ENCODE data around the gene UPF1. TPM values are rescaled to one million over a fixed set of nuclear protein-coding genes. Genes with fewer than 3 reads are reported as not detected.
A peak's percentile ranks its signal among the peaks of the same experiment; 100 is the strongest.

UPF1 gene
- total and polyA plus RNA-seq, 2 of the 13 experiments (the other 11 are each of a cell fraction or from before 2014, with no cell fraction given): 16.9 to 41.8 TPM

DNA sequence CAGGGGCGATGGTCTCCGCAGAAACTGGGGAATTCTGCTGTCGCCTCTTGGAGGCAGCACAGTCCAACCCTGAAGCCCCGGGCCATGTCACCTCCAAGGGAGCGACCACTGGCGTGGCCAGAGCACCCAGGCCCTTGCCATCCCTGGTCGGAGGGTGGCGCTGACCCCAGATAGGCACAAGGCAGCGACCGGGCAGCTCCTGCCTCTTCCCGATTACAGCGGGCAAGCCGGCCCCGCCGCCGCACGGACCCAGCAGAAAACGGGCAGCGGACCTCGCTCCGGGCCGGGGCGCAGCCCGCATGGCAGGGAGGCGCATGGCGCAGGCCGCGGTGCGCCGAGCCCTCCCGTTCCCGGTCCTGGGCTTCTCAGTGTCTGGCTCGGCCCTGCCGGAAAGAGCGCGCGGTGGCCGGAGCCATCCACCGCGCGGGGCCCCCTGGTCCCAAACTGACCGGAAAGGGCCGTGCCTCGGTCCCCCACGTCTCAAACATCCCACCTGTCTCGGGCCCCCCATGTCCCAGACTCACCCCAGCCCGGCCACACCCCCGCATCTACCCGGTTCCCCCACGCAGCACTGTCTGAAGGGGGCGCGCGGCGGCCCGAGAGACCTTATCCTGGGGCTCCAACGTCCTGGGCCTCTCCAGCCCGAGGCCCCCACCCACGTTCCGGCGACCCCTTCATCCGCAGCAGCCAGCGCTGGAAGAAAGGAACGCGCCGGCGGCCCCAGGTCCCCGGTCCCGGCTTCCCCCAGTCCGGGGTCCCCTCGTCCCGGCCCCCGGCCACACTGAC lies 63.5 kb downstream of the UPF1 start (continued):
- TF ChIP-seq, protein P1, sequence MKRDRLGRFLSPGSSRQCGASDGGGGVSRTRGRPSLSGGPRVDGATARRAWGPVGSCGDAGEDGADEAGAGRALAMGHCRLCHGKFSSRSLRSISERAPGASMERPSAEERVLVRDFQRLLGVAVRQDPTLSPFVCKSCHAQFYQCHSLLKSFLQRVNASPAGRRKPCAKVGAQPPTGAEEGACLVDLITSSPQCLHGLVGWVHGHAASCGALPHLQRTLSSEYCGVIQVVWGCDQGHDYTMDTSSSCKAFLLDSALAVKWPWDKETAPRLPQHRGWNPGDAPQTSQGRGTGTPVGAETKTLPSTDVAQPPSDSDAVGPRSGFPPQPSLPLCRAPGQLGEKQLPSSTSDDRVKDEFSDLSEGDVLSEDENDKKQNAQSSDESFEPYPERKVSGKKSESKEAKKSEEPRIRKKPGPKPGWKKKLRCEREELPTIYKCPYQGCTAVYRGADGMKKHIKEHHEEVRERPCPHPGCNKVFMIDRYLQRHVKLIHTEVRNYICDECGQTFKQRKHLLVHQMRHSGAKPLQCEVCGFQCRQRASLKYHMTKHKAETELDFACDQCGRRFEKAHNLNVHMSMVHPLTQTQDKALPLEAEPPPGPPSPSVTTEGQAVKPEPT (CRISPR knock-in tag; IDR thresholded peaks at IDR 0.05; ENCODE audit: low read depth): no peak
- TF ChIP-seq, protein P2, sequence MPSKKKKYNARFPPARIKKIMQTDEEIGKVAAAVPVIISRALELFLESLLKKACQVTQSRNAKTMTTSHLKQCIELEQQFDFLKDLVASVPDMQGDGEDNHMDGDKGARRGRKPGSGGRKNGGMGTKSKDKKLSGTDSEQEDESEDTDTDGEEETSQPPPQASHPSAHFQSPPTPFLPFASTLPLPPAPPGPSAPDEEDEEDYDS (CRISPR knock-in tag; IDR thresholded peaks at IDR 0.05): 0 out of 2 replicates have a peak, but pooled peaks have one; percentile 12
- TF ChIP-seq ZBTB38 (CRISPR knock-in tag; IDR thresholded peaks at IDR 0.05): peak; percentile 15; the same call in 1 of the 2 replicates
- TF ChIP-seq, protein P3, sequence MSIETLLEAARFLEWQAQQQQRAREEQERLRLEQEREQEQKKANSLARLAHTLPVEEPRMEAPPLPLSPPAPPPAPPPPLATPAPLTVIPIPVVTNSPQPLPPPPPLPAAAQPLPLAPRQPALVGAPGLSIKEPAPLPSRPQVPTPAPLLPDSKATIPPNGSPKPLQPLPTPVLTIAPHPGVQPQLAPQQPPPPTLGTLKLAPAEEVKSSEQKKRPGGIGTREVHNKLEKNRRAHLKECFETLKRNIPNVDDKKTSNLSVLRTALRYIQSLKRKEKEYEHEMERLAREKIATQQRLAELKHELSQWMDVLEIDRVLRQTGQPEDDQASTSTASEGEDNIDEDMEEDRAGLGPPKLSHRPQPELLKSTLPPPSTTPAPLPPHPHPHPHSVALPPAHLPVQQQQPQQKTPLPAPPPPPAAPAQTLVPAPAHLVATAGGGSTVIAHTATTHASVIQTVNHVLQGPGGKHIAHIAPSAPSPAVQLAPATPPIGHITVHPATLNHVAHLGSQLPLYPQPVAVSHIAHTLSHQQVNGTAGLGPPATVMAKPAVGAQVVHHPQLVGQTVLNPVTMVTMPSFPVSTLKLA (IDR thresholded peaks at IDR 0.05): no peak
- TF ChIP-seq HNRNPLL (IDR thresholded peaks at IDR 0.05; ENCODE audit: low read depth, low read length, poor library complexity, severe bottlenecking): peak; percentile 38
- no peak for TF ChIP-seq ZNF160 (CRISPR knock-in tag; IDR thresholded peaks at IDR 0.05)
- TF ChIP-seq, protein P4, sequence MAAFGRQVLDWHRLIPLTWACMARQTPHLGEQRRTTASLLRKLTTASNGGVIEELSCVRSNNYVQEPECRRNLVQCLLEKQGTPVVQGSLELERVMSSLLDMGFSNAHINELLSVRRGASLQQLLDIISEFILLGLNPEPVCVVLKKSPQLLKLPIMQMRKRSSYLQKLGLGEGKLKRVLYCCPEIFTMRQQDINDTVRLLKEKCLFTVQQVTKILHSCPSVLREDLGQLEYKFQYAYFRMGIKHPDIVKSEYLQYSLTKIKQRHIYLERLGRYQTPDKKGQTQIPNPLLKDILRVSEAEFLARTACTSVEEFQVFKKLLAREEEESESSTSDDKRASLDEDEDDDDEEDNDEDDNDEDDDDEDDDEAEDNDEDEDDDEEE (CRISPR knock-in tag; IDR thresholded peaks at IDR 0.05): 0 out of 2 replicates have a peak, but pooled peaks have one; percentile 65
- TF ChIP-seq, protein P5, sequence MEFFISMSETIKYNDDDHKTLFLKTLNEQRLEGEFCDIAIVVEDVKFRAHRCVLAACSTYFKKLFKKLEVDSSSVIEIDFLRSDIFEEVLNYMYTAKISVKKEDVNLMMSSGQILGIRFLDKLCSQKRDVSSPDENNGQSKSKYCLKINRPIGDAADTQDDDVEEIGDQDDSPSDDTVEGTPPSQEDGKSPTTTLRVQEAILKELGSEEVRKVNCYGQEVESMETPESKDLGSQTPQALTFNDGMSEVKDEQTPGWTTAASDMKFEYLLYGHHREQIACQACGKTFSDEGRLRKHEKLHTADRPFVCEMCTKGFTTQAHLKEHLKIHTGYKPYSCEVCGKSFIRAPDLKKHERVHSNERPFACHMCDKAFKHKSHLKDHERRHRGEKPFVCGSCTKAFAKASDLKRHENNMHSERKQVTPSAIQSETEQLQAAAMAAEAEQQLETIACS (CRISPR knock-in tag; IDR thresholded peaks at IDR 0.05): peak; percentile 17; the same call in 1 of the 2 replicates
- TF ChIP-seq, protein P6, sequence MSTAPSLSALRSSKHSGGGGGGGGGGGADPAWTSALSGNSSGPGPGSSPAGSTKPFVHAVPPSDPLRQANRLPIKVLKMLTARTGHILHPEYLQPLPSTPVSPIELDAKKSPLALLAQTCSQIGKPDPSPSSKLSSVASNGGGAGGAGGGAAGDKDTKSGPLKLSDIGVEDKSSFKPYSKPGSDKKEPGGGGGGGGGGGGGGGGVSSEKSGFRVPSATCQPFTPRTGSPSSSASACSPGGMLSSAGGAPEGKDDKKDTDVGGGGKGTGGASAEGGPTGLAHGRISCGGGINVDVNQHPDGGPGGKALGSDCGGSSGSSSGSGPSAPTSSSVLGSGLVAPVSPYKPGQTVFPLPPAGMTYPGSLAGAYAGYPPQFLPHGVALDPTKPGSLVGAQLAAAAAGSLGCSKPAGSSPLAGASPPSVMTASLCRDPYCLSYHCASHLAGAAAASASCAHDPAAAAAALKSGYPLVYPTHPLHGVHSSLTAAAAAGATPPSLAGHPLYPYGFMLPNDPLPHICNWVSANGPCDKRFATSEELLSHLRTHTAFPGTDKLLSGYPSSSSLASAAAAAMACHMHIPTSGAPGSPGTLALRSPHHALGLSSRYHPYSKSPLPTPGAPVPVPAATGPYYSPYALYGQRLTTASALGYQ (CRISPR knock-in tag; IDR thresholded peaks at IDR 0.05): no peak
- TF ChIP-seq ZNF607 (CRISPR knock-in tag; IDR thresholded peaks at IDR 0.05; ENCODE audit: borderline replicate concordance): peak; percentile 62; the same call in 1 of the 2 replicates
- 0 out of 2 replicates have a peak, but pooled peaks have one; percentile 58 for TF ChIP-seq ZNF430 (CRISPR knock-in tag; IDR thresholded peaks at IDR 0.05)
- TF ChIP-seq ZNF605 (CRISPR knock-in tag; IDR thresholded peaks at IDR 0.05): 0 out of 2 replicates have a peak, but pooled peaks have one; percentile 59
- 0 out of 2 replicates have a peak, but pooled peaks have one; percentile 54 for TF ChIP-seq HOXA5 (CRISPR knock-in tag; IDR thresholded peaks at IDR 0.05)
- TF ChIP-seq, protein P7, sequence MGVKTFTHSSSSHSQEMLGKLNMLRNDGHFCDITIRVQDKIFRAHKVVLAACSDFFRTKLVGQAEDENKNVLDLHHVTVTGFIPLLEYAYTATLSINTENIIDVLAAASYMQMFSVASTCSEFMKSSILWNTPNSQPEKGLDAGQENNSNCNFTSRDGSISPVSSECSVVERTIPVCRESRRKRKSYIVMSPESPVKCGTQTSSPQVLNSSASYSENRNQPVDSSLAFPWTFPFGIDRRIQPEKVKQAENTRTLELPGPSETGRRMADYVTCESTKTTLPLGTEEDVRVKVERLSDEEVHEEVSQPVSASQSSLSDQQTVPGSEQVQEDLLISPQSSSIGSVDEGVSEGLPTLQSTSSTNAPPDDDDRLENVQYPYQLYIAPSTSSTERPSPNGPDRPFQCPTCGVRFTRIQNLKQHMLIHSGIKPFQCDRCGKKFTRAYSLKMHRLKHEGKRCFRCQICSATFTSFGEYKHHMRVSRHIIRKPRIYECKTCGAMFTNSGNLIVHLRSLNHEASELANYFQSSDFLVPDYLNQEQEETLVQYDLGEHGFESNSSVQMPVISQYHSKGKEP (CRISPR knock-in tag; IDR thresholded peaks at IDR 0.05): no peak
- peak; percentile 47 for TF ChIP-seq PHF21A (CRISPR knock-in tag; IDR thresholded peaks at IDR 0.05)
- TF ChIP-seq MEIS2 (CRISPR knock-in tag; IDR thresholded peaks at IDR 0.05): 0 out of 2 replicates have a peak, but pooled peaks have one; percentile 33
- peak; percentile 48 for TF ChIP-seq YY1 (IDR thresholded peaks at IDR 0.05; ENCODE audit: insufficient read depth, insufficient replicate concordance, low read depth, low read length)

Data from HepG2 (cell line).